Measurements from ENCODE around the gene SLC35D1. TPM values are rescaled to one million over a fixed set of nuclear protein-coding genes. Genes with fewer than 3 reads are reported as not detected.
"Not testable (repeated sequence)": the region's sequence is repeated elsewhere in the genome, so short reads cannot be mapped to it uniquely, and the experiment has no call there.

Gene SLC35D1
- total RNA-seq, 4 donors from 2014 or later, result 7.5 to 9.4 (median 8.2) TPM

DNA sequence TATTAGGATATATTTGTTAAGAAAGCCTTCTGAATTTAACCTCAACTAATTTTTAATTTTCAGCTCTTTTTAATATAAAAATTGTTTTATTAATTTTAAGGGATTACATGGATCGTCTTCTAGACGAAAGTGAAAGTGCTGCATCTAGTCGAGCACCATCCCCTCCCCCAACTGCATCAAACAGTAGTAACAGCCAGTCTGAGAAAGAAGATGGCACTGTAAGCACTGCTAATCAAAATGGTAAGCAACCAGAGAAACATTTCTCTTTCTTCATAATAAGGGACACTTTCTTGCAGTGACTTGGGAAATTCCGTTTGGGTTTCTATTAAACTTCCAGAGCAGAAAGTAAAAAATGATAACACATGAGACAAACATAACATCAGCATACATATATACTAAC lies 72.3 kb downstream of the SLC35D1 start:
- Histone ChIP-seq H3K27ac (replicated peaks in 1 of 4) (peak overlapping the region; percentile 5 to 69 (median 60)), H3K36me3 (peaks cover 35 to 84% (median 63%) of the 10 kb centered on the region in 4 donors)

DNA sequence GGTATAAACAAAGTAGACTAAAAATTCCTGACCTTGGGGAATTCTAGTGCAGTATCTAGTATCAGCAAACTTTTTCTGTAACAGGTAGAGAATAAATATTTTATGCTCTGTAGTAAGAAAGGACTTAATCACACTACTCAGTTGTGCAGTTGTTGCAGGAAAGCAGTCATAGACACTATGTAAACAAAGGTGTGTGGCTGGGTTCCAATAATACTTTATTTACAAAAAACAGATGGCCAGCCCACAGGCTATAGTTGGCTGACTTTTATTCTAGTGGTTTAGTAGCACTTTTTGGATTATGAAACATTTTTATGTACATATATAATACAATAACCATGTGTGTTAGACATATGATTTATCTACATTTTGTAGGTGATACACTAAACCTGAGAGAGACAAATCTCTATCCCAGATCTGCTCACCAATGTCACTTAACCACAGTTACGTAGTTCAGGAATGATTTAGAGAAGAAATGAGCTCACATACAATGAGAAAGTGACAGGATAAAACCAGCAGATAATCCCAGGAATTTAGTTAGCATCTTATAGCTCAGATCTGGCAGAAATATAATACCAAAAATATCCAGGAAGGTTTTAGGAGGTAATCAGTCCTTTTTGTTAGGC lies 73.1 kb downstream of the SLC35D1 start:
- TF ChIP-seq POLR2AphosphoS5 (IDR thresholded peaks at IDR 0.05) (no peak), POLR2A (IDR thresholded peaks at IDR 0.05; ENCODE audit: low read depth) (no peak), EP300 (IDR thresholded peaks at IDR 0.05) (no peak)
- TF ChIP-seq, protein P1, sequence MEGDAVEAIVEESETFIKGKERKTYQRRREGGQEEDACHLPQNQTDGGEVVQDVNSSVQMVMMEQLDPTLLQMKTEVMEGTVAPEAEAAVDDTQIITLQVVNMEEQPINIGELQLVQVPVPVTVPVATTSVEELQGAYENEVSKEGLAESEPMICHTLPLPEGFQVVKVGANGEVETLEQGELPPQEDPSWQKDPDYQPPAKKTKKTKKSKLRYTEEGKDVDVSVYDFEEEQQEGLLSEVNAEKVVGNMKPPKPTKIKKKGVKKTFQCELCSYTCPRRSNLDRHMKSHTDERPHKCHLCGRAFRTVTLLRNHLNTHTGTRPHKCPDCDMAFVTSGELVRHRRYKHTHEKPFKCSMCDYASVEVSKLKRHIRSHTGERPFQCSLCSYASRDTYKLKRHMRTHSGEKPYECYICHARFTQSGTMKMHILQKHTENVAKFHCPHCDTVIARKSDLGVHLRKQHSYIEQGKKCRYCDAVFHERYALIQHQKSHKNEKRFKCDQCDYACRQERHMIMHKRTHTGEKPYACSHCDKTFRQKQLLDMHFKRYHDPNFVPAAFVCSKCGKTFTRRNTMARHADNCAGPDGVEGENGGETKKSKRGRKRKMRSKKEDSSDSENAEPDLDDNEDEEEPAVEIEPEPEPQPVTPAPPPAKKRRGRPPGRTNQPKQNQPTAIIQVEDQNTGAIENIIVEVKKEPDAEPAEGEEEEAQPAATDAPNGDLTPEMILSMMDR (IDR thresholded peaks at IDR 0.05), result no peak
- Histone ChIP-seq H3K36me3 (peaks cover 35 to 82% (median 58%) of the 10 kb centered on the region in 4 donors), H3K27me3 (no peaks in the 10 kb centered on the region), H3K4me1 (peaks cover 8 to 18% (median 14%) of the 10 kb centered on the region in 4 donors), H3K4me3 (peak overlapping the region; percentile 30 to 48 (median 42)), H3K9me3 (no peaks in the 10 kb centered on the region), H3K27ac (replicated peaks in 1 of 4) (peak overlapping the region; percentile 5 to 69 (median 60))
- intact Hi-C loops (cut with DNase I), result loop anchor here (10.0 kb wide), 1 partner anchor 46 kb away; no protein-coding TSS in a partner anchor
- 43% methylated on average over 1 of the region's 1 CpG for WGBS
- no peak for DNase-seq (ENCODE audit: extremely low spot score)

More for the DNA sequence above, 72.3 kb downstream of the SLC35D1 start:
- H3K27me3 ChIP-seq, result no peaks in the 10 kb centered on the region
- peak overlapping the region; percentile 30 to 48 (median 42) for H3K4me3 ChIP-seq
- peaks cover 8 to 18% (median 14%) of the 10 kb centered on the region in 4 donors for H3K4me1 ChIP-seq
- TF ChIP-seq POLR2A (IDR thresholded peaks at IDR 0.05; ENCODE audit: low read depth), result no peak
- TF ChIP-seq POLR2AphosphoS5 (IDR thresholded peaks at IDR 0.05), result peak in 1 of 2 donors; percentile 17
- TF ChIP-seq EP300 (IDR thresholded peaks at IDR 0.05), result no peak
- TF ChIP-seq, protein P1 (IDR thresholded peaks at IDR 0.05), result no peak
- no peaks in the 10 kb centered on the region for H3K9me3 ChIP-seq
- WGBS, result 19% methylated on average over 4 of the region's 4 CpGs
- intact Hi-C loops (cut with DNase I), result loop anchor here (10.0 kb wide), 1 partner anchor 47 kb away; no protein-coding TSS in a partner anchor
- no peak for DNase-seq (ENCODE audit: extremely low spot score)

GRCh38 chr1:66979621-66980020 lies 74.3 kb downstream of the SLC35D1 start:
- DNase-seq (ENCODE audit: extremely low spot score); H3K4me3 ChIP-seq; H3K27ac ChIP-seq (replicated peaks in 1 of 4); H3K27me3 ChIP-seq; H3K9me3 ChIP-seq: not testable (repeated sequence)
- Histone ChIP-seq H3K36me3 (peaks cover 35 to 83% (median 64%) of the 10 kb centered on the region in 4 donors), H3K4me1 (peaks cover 8 to 18% (median 14%) of the 10 kb centered on the region in 4 donors)
- 97% methylated on average over 11 of the region's 11 CpGs for WGBS
- intact Hi-C loops (cut with DNase I), result loop anchor here (10.0 kb wide), 1 partner anchor 45 kb away; no protein-coding TSS in a partner anchor

- H3K36me3 ChIP-seq, result peaks cover 30 to 78% (median 52%) of the 10 kb centered on the region in 4 donors
- peaks cover 8 to 18% (median 14%) of the 10 kb centered on the region in 4 donors for H3K4me1 ChIP-seq
- no peaks in the 10 kb centered on the region for H3K9me3 ChIP-seq
- TF ChIP-seq POLR2A (IDR thresholded peaks at IDR 0.05; ENCODE audit: low read depth) (no peak), EP300 (IDR thresholded peaks at IDR 0.05) (no peak), POLR2AphosphoS5 (IDR thresholded peaks at IDR 0.05) (no peak)
- TF ChIP-seq, protein P1 (IDR thresholded peaks at IDR 0.05), result no peak
- no peak overlapping the region for H3K4me3 ChIP-seq
- H3K27me3 ChIP-seq, result no peaks in the 10 kb centered on the region
- intact Hi-C loops (cut with DNase I), result no loop called here
- no peak overlapping the region for H3K27ac ChIP-seq (replicated peaks in 1 of 4)
- DNase-seq (ENCODE audit: extremely low spot score), result no peak
Observed at GRCh38 chr1:66978201-66978600, 75.7 kb downstream of the SLC35D1 start.

DNA sequence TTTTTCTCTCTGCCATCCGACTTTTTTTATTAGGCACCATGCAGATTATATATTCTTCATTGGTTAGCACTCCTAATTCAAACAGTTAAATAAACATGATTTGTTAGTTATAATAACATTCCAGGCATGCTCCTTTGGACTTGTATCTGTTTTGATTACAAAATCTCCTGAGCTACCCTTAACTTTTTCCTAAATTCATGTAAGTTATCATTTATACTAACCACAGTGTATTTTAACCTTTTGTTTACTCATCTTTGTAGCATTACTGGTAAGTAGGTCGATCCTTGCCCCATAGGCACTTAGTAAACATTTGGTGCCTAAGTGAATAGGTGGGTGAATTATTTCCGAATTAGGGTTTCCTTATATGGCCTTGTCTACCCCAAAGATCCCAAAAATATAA lies 85.4 kb downstream of the SLC35D1 start:
- peaks cover 26 to 92% (median 60%) of the 10 kb centered on the region in 4 donors for H3K36me3 ChIP-seq
- no peak for DNase-seq (ENCODE audit: extremely low spot score)
- no peak overlapping the region for H3K27ac ChIP-seq (replicated peaks in 1 of 4)
- intact Hi-C loops (cut with DNase I), result no loop called here
- H3K9me3 ChIP-seq, result no peaks in the 10 kb centered on the region
- H3K4me1 ChIP-seq, result peaks cover 0 to 11% (median 5%) of the 10 kb centered on the region in 4 donors
- TF ChIP-seq POLR2AphosphoS5 (IDR thresholded peaks at IDR 0.05), result no peak
- TF ChIP-seq EP300 (IDR thresholded peaks at IDR 0.05), result no peak
- TF ChIP-seq, protein P1 (IDR thresholded peaks at IDR 0.05), result no peak
- TF ChIP-seq POLR2A (IDR thresholded peaks at IDR 0.05; ENCODE audit: low read depth), result no peak
- H3K4me3 ChIP-seq, result no peak overlapping the region
- no peaks in the 10 kb centered on the region for H3K27me3 ChIP-seq
- 62% methylated on average over 3 of the region's 3 CpGs for whole genome bisulfite sequencing

DNA sequence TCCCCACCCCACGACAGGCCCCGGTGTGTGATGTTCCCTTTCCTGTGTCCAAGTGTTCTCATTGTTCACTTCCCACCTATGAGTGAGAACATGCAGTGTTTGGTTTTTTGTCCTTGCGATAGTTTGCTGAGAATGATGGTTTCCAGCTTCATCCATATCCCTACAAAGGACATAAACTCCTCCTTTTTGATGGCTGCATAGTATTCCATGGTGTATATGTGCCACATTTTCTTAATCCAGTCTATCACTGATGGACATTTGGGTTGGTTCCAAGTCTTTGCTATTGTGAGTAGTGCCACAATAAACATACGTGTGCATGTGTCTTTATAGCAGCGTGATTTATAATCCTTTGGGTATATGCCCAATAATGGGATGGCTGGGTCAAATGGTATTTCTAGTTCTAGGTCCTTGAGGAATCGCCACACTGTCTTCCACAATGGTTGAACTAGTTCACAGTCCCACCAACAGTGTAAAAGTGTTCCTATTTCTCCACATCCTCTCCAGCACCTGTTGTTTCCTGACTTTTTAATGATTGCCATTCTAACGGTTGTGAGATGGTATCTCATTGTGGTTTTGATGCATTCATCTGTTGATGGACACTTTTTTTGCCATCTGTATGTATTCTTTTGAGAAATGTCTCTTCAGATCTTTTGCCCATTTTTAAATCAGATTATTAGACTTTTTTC lies 87.6 kb downstream of the SLC35D1 start:
- H3K27me3 ChIP-seq; H3K4me3 ChIP-seq; H3K27ac ChIP-seq (replicated peaks in 1 of 4); intact Hi-C loops (cut with DNase I); DNase-seq (ENCODE audit: extremely low spot score); H3K9me3 ChIP-seq: not testable (repeated sequence)
- Histone ChIP-seq H3K4me1 (peaks cover 0 to 11% (median 5%) of the 10 kb centered on the region in 4 donors), H3K36me3 (peaks cover 29 to 94% (median 66%) of the 10 kb centered on the region in 4 donors)
- 95% methylated on average over 4 of the region's 7 CpGs for WGBS

Measured in esophagus muscularis mucosa (tissue), 4 donors.